H9 (cell line): ENCODE measurements around the gene AMDHD2. TPM values are rescaled to one million over a fixed set of nuclear protein-coding genes. Genes with fewer than 3 reads are reported as not detected.
A peak's percentile ranks its signal among the peaks of the same experiment; 100 is the strongest.

ENCODE experiments used
- DNase-seq: peaks from one replicate; pipeline ENCODE4 v3.0.0-alpha.2; 2017
- H2AFZ ChIP-seq: one replicate; pipeline ENCODE4 v1.6.1; 2013; ENCODE audit warnings: mild to moderate bottlenecking, low read length, control low read depth, moderate library complexity
- H2AK5ac ChIP-seq: 2 replicates; pipeline ENCODE4 v1.6.1; 2013; ENCODE audit warnings: low read length, control low read depth, mixed read lengths; ENCODE audit not compliant: insufficient read length
- H2BK120ac ChIP-seq: one replicate; pipeline ENCODE4 v1.6.1; 2013; ENCODE audit warnings: low read depth, mild to moderate bottlenecking, low read length, control low read depth, inconsistent platforms; ENCODE audit not compliant: poor library complexity, severe bottlenecking
- H2BK12ac ChIP-seq: 2 replicates; pipeline ENCODE4 v1.6.1; 2013; ENCODE audit warnings: low read length, control low read depth, mixed read lengths, low read depth; ENCODE audit not compliant: insufficient read length
- H2BK15ac ChIP-seq: 2 replicates; pipeline ENCODE4 v1.6.1; 2013; ENCODE audit warnings: low read depth, low read length, control low read depth
- H2BK20ac ChIP-seq: one replicate; pipeline ENCODE4 v1.6.1; 2013; ENCODE audit warnings: low read depth, mild to moderate bottlenecking, low read length, control low read depth, inconsistent platforms; ENCODE audit not compliant: poor library complexity, severe bottlenecking
- H2BK5ac ChIP-seq: 2 replicates; pipeline ENCODE4 v1.6.1; 2013; ENCODE audit warnings: low read length, control low read depth, mixed read lengths; ENCODE audit not compliant: insufficient read length
- H3K14ac ChIP-seq: 2 replicates; pipeline ENCODE4 v1.6.1; 2013; ENCODE audit warnings: low read length, control low read depth; ENCODE audit not compliant: insufficient read depth
- H3K18ac ChIP-seq: 2 replicates; pipeline ENCODE4 v1.6.1; 2013; ENCODE audit warnings: low read depth, mild to moderate bottlenecking, mixed read lengths, low read length, control low read depth; ENCODE audit not compliant: insufficient read length
- H3K23ac ChIP-seq: 2 replicates; pipeline ENCODE4 v1.6.1; 2013; ENCODE audit warnings: low read length, control low read depth, mixed read lengths, low read depth; ENCODE audit not compliant: insufficient read length
- H3K23me2 ChIP-seq: 2 replicates; pipeline ENCODE4 v1.6.1; 2013; ENCODE audit warnings: low read depth, mild to moderate bottlenecking, mixed read lengths, low read length, control low read depth; ENCODE audit not compliant: insufficient read length, poor library complexity, severe bottlenecking
- H3K27ac ChIP-seq: 2 replicates; pipeline ENCODE4 v1.5.1; 2013; ENCODE audit warnings: low read length, control low read depth, mixed read lengths, low read depth; ENCODE audit not compliant: insufficient read length
- H3K27me3 ChIP-seq: 2 replicates; pipeline ENCODE4 v1.6.1; 2013; ENCODE audit warnings: low read length, control low read depth, inconsistent platforms; ENCODE audit not compliant: insufficient read depth
- H3K4ac ChIP-seq: 2 replicates; pipeline ENCODE4 v1.6.1; 2013; ENCODE audit warnings: low read depth, mild to moderate bottlenecking, control low read depth, inconsistent platforms, low read length, moderate library complexity
- H3K4me1 ChIP-seq: 2 replicates; pipeline ENCODE4 v1.6.1; 2013; ENCODE audit warnings: low read length, control low read depth, inconsistent platforms; ENCODE audit not compliant: insufficient read depth
- H3K4me2 ChIP-seq: 2 replicates; pipeline ENCODE4 v1.6.1; 2013; ENCODE audit warnings: low read length, control low read depth, mixed read lengths; ENCODE audit not compliant: insufficient read length, insufficient read depth
- H3K56ac ChIP-seq: 2 replicates; pipeline ENCODE4 v1.6.1; 2013; ENCODE audit warnings: low read depth, mild to moderate bottlenecking, mixed read lengths, low read length, control low read depth; ENCODE audit not compliant: insufficient read length
- H3K79me1 ChIP-seq: 2 replicates; pipeline ENCODE4 v1.6.1; 2013; ENCODE audit warnings: low read depth, mild to moderate bottlenecking, moderate library complexity, low read length, control low read depth, inconsistent platforms; ENCODE audit not compliant: insufficient read depth, poor library complexity, severe bottlenecking
- H3K79me2 ChIP-seq: 2 replicates; pipeline ENCODE4 v1.6.1; 2013; ENCODE audit warnings: low read length, control low read depth, inconsistent platforms; ENCODE audit not compliant: insufficient read depth
- H3K9ac ChIP-seq: 2 replicates; pipeline ENCODE4 v1.6.1; 2013; ENCODE audit warnings: low read length, control low read depth, mixed read lengths; ENCODE audit not compliant: insufficient read length; ENCODE audit errors: extremely low read depth
- H3K9me3 ChIP-seq: one replicate; pipeline ENCODE4 v1.6.1; 2013; ENCODE audit warnings: low read depth, low read length, inconsistent platforms; ENCODE audit not compliant: control insufficient read depth
- H3T11ph ChIP-seq: one replicate; pipeline ENCODE4 v1.6.1; 2013; ENCODE audit warnings: mild to moderate bottlenecking, low read length, control low read depth, inconsistent platforms
- H4K20me1 ChIP-seq: one replicate; pipeline ENCODE4 v1.6.1; 2013; ENCODE audit not compliant: control insufficient read depth, insufficient read length, insufficient read depth
- H4K5ac ChIP-seq: 2 replicates; pipeline ENCODE4 v1.6.1; 2013; ENCODE audit warnings: low read depth, mild to moderate bottlenecking, mixed read lengths, low read length, control low read depth; ENCODE audit not compliant: insufficient read length
- H4K8ac ChIP-seq: replicated peaks from 2 replicates; pipeline ENCODE4 v1.6.1; 2013; ENCODE audit warnings: low read length, control low read depth, mixed read lengths, low read depth; ENCODE audit not compliant: insufficient read length
- H4K91ac ChIP-seq: 2 replicates; pipeline ENCODE4 v1.6.1; 2013; ENCODE audit warnings: low read depth, mild to moderate bottlenecking, moderate library complexity, mixed read lengths, low read length, control low read depth; ENCODE audit not compliant: insufficient read length
- H3K27ac Mint-ChIP-seq, 3 experiments: 2 replicates in 2 of 3; 3 replicates in 1 of 3; pipeline ENCODE4 v1.8.0; 2020 to 2021; ENCODE audit warnings: mixed read lengths in 3 of 3, mild to moderate bottlenecking in 1 of 3, moderate library complexity in 1 of 3
- H3K27me3 Mint-ChIP-seq: 2 replicates; pipeline ENCODE4 v1.8.0; 2021; ENCODE audit warnings: low read depth, mild to moderate bottlenecking, moderate library complexity, mixed read lengths
- H3K36me3 Mint-ChIP-seq, 3 experiments: 2 replicates in 2 of 3; 3 replicates in 1 of 3; pipeline ENCODE4 v1.8.0; 2020 to 2021; ENCODE audit warnings: low read depth in 3 of 3, mixed read lengths in 3 of 3; ENCODE audit not compliant: insufficient read depth in 1 of 3
- H3K4me1 Mint-ChIP-seq, 2 experiments: 2 replicates each; pipeline ENCODE4 v1.8.0; 2020; ENCODE audit warnings: mixed read lengths in 2 of 2
- H3K4me3 Mint-ChIP-seq, 2 experiments: 2 replicates in 1 of 2; 3 replicates in 1 of 2; pipeline ENCODE4 v1.8.0; 2020 to 2021; ENCODE audit warnings: mild to moderate bottlenecking in 2 of 2, mixed read lengths in 2 of 2, moderate library complexity in 1 of 2
- H3K9me3 Mint-ChIP-seq, 2 experiments: 2 replicates in 1 of 2; 3 replicates in 1 of 2; pipeline ENCODE4 v1.8.0; 2020; ENCODE audit warnings: mild to moderate bottlenecking in 2 of 2, mixed read lengths in 2 of 2, moderate library complexity in 1 of 2
- WGBS: extraction: QIAGEN DNeasy Blood & Tissue Kit; methylation state at CpG from one replicate; pipeline ENCODE4 v1.1.7; 2013; ENCODE audit warnings: missing lambda C conversion rate, low lambda C conversion rate, mixed read lengths; ENCODE audit not compliant: insufficient read length; ENCODE audit errors: extremely low coverage; 5-methylcytosine and 5-hydroxymethylcytosine counted together
- total RNA-seq: library from RNA; stranded (reverse); gene quantifications from 2 replicates; pipeline ENCODE4 v1.2.1, GENCODE V29; 2021
- TF ChIP-seq, protein P1 (sequence below): fragments of 200-600 bp; sonication (generic); conservative IDR thresholded peaks from 3 replicates; pipeline ENCODE4 v1.8.0; 2021; ENCODE audit warnings: antibody characterized with exemption, mild to moderate bottlenecking

Gene AMDHD2
- total RNA-seq, 1 experiment from 2014 or later: 61.5 TPM

GRCh38 chr16:2492292-2492691, 27.9 kb upstream of the AMDHD2 start:
- Histone ChIP-seq H3T11ph (no peak overlapping the region), H3K79me2 (no peaks in the 10 kb centered on the region), H3K9me3 (no peaks in the 10 kb centered on the region), H2AFZ (no peak overlapping the region), H3K9ac (no peak overlapping the region), H3K14ac (no peak overlapping the region), H3K79me1 (no peaks in the 10 kb centered on the region), H4K91ac (no peak overlapping the region), H3K27ac (no peak overlapping the region), H2BK20ac (no peak overlapping the region), H2BK5ac (no peak overlapping the region), H3K4ac (no peak overlapping the region), H3K23me2 (no peaks in the 10 kb centered on the region), H2BK12ac (no peak overlapping the region), H2BK15ac (no peak overlapping the region), H2AK5ac (no peak overlapping the region), H4K8ac (no peak overlapping the region), H3K4me2 (no peak overlapping the region), H3K4me1 (no peaks in the 10 kb centered on the region), H4K20me1 (no peaks in the 10 kb centered on the region), H3K56ac (no peak overlapping the region), H4K5ac (no peak overlapping the region), H3K23ac (no peak overlapping the region), H2BK120ac (no peak overlapping the region), H3K18ac (no peak overlapping the region), H3K27me3 (no peaks in the 10 kb centered on the region)
- H3K4me3 Mint-ChIP-seq: no peak overlapping the region
- H3K36me3 Mint-ChIP-seq: peaks cover 0 to 10% (median 4%) of the 10 kb centered on the region in 3 experiments; a peak in 2 of 7 replicates
- no peaks in the 10 kb centered on the region for H3K27me3 Mint-ChIP-seq
- no CpG with 5 or more reads among the region's 13 CpGs for WGBS
- H3K9me3 Mint-ChIP-seq: no peaks in the 10 kb centered on the region
- TF ChIP-seq, protein P1, sequence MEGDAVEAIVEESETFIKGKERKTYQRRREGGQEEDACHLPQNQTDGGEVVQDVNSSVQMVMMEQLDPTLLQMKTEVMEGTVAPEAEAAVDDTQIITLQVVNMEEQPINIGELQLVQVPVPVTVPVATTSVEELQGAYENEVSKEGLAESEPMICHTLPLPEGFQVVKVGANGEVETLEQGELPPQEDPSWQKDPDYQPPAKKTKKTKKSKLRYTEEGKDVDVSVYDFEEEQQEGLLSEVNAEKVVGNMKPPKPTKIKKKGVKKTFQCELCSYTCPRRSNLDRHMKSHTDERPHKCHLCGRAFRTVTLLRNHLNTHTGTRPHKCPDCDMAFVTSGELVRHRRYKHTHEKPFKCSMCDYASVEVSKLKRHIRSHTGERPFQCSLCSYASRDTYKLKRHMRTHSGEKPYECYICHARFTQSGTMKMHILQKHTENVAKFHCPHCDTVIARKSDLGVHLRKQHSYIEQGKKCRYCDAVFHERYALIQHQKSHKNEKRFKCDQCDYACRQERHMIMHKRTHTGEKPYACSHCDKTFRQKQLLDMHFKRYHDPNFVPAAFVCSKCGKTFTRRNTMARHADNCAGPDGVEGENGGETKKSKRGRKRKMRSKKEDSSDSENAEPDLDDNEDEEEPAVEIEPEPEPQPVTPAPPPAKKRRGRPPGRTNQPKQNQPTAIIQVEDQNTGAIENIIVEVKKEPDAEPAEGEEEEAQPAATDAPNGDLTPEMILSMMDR: no peak
- peak overlapping the region in 1 of 3 experiments; percentile 39; a peak in 2 of 7 replicates for H3K27ac Mint-ChIP-seq
- H3K4me1 Mint-ChIP-seq: peaks cover 2 to 3% of the 10 kb centered on the region in 2 experiments
- DNase-seq: no peak
